ENCODE measurements around the gene HOXA10.

HOXA10 gene

DNA sequence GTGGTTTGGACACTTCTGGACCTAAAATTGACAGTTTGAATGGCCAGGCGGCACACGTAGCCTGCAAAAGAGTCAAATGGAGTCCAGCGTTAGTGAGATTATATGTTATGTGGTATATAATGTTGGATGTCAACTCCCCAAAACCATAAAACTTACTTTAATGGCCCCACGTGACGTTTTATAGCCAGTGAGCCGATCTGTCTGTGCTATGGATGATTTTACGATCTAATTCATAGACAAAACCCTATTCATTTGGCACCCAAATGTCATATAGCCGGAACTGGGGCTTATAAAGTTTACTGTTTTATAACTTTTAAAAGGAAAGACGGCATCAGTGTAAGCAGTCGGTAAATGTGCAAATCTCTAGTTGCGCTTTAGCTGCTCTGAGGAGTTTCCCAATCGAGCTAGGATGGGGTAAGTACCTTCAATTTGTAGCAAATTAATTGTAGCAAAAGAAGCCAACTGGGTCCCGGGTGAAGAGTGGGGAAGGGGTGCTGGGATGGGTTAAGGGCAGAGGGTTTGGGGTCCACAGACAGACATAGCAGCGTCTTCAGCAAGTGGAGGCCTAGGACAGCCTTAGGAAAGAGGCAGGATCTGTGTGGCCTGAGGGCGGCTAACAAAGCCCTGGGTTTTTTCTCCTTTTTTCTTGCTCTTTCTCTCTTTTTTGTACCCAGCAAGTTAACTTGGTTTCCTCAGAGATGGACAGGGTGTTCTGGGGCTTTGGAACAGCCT lies 33.8 kb downstream of the HOXA10 start:
- Histone ChIP-seq H3K4me2 (ENCODE audit: low read length) (no peak overlapping the region), H3K9me3 (replicated peaks; ENCODE audit: low read length) (no peaks in the 10 kb centered on the region), H3K4me3 (ENCODE audit: low read length) (no peak overlapping the region), H3K36me3 (ENCODE audit: insufficient read depth, low read length) (peaks cover 38% of the 10 kb centered on the region), H3K27me3 (ENCODE audit: control insufficient read depth, insufficient read depth, low read length) (no peaks in the 10 kb centered on the region), H3K4me1 (ENCODE audit: control insufficient read depth, insufficient read depth, low read length) (peaks cover 23% of the 10 kb centered on the region), H3K9ac (ENCODE audit: low read depth, low read length) (no peak overlapping the region)

GRCh38 chr7:27139334-27140125 lies 34.6 kb downstream of the HOXA10 start:
- no peak overlapping the region for H3K9ac ChIP-seq (ENCODE audit: low read depth, low read length)
- no peak overlapping the region for H3K4me2 ChIP-seq (ENCODE audit: low read length)
- no peaks in the 10 kb centered on the region for H3K27me3 ChIP-seq (ENCODE audit: control insufficient read depth, insufficient read depth, low read length)
- peaks cover 30% of the 10 kb centered on the region for H3K4me1 ChIP-seq (ENCODE audit: control insufficient read depth, insufficient read depth, low read length)
- no peaks in the 10 kb centered on the region for H3K9me3 ChIP-seq (replicated peaks; ENCODE audit: low read length)
- no peak overlapping the region for H3K4me3 ChIP-seq (ENCODE audit: low read length)
- peaks cover 31% of the 10 kb centered on the region for H3K36me3 ChIP-seq (ENCODE audit: insufficient read depth, low read length)

DNA sequence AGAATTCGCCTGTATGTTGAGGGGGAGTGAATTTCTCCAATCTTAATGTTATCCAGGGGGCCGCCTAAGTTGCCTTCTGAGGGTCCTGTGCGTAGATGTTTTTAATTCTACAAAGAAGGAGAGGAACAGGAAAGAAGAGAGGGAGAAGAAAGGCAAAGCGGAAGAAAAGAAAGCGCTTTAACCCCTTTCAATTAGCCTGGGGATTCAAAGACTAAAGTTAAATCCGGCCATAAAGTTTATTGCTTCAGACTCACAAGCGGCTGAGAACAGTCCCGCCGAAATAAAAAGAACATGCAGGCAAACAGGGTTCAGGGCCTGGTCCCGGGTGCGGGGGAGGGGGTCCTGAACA lies 35.2 kb downstream of the HOXA10 start:
- Histone ChIP-seq H3K27me3 (ENCODE audit: control insufficient read depth, insufficient read depth, low read length) (no peaks in the 10 kb centered on the region), H3K4me2 (ENCODE audit: low read length) (no peak overlapping the region), H3K4me3 (ENCODE audit: low read length) (no peak overlapping the region), H3K4me1 (ENCODE audit: control insufficient read depth, insufficient read depth, low read length) (peaks cover 35% of the 10 kb centered on the region), H3K9ac (ENCODE audit: low read depth, low read length) (no peak overlapping the region), H3K36me3 (ENCODE audit: insufficient read depth, low read length) (peaks cover 26% of the 10 kb centered on the region), H3K9me3 (replicated peaks; ENCODE audit: low read length) (no peaks in the 10 kb centered on the region)

- no peak overlapping the region for H3K4me3 ChIP-seq (ENCODE audit: low read length)
- H3K9ac ChIP-seq (ENCODE audit: low read depth, low read length) = no peak overlapping the region
- no peaks in the 10 kb centered on the region for H3K27me3 ChIP-seq (ENCODE audit: control insufficient read depth, insufficient read depth, low read length)
- peaks cover 24% of the 10 kb centered on the region for H3K36me3 ChIP-seq (ENCODE audit: insufficient read depth, low read length)
- no peak overlapping the region for H3K4me2 ChIP-seq (ENCODE audit: low read length)
- H3K9me3 ChIP-seq (replicated peaks; ENCODE audit: low read length) = no peaks in the 10 kb centered on the region
- peaks cover 39% of the 10 kb centered on the region for H3K4me1 ChIP-seq (ENCODE audit: control insufficient read depth, insufficient read depth, low read length)
These were observed 35.6 kb downstream of the HOXA10 start for GRCh38 chr7:27138472-27138871.

DNA sequence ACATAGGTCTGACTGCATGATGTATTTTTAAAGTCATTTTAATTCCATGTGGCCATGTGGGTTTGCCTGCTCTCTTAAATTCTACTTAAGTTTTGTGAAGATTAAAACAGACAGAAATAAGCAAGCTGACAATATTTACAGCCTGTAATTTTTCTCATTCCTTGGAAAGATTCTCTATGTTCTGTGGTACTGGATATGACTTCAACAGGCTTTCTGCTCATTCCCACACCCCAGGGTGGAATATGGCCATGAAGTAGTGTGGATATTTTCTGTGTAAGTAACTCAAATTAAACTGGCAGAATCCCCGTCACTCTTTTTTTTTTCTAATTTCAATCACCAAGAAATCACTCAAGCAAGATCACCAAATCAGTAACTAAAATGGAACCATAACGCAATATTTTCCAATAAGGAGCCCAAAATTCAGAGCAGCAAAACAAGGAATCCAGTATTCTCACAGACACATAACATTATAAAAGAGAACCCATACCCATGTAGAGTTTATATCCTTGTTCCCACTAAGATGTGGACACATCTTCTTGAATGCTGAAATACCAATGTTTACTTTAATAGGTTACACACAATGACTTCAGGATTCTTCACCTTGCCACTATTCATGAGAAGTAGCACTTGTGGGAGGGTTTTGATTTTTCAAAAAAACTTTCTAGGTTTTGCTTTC lies 36.3 kb downstream of the HOXA10 start:
- Histone ChIP-seq H3K4me2 (ENCODE audit: low read length) (no peak overlapping the region), H3K4me3 (ENCODE audit: low read length) (no peak overlapping the region), H3K9me3 (replicated peaks; ENCODE audit: low read length) (no peaks in the 10 kb centered on the region), H3K4me1 (ENCODE audit: control insufficient read depth, insufficient read depth, low read length) (peaks cover 39% of the 10 kb centered on the region), H3K27me3 (ENCODE audit: control insufficient read depth, insufficient read depth, low read length) (no peaks in the 10 kb centered on the region), H3K9ac (ENCODE audit: low read depth, low read length) (no peak overlapping the region), H3K36me3 (ENCODE audit: insufficient read depth, low read length) (peaks cover 24% of the 10 kb centered on the region)

GRCh38 chr7:27134392-27134791 lies 39.7 kb downstream of the HOXA10 start:
- peak overlapping the region; percentile 28 for H3K9ac ChIP-seq (ENCODE audit: low read depth, low read length)
- H3K4me2 ChIP-seq (ENCODE audit: low read length) = peak overlapping the region; percentile 63
- H3K9me3 ChIP-seq (replicated peaks; ENCODE audit: low read length) = no peaks in the 10 kb centered on the region
- no peak overlapping the region for H3K4me3 ChIP-seq (ENCODE audit: low read length)
- H3K4me1 ChIP-seq (ENCODE audit: control insufficient read depth, insufficient read depth, low read length) = peaks cover 52% of the 10 kb centered on the region
- H3K27me3 ChIP-seq (ENCODE audit: control insufficient read depth, insufficient read depth, low read length) = no peaks in the 10 kb centered on the region
- H3K36me3 ChIP-seq (ENCODE audit: insufficient read depth, low read length) = peaks cover 2% of the 10 kb centered on the region

DNA sequence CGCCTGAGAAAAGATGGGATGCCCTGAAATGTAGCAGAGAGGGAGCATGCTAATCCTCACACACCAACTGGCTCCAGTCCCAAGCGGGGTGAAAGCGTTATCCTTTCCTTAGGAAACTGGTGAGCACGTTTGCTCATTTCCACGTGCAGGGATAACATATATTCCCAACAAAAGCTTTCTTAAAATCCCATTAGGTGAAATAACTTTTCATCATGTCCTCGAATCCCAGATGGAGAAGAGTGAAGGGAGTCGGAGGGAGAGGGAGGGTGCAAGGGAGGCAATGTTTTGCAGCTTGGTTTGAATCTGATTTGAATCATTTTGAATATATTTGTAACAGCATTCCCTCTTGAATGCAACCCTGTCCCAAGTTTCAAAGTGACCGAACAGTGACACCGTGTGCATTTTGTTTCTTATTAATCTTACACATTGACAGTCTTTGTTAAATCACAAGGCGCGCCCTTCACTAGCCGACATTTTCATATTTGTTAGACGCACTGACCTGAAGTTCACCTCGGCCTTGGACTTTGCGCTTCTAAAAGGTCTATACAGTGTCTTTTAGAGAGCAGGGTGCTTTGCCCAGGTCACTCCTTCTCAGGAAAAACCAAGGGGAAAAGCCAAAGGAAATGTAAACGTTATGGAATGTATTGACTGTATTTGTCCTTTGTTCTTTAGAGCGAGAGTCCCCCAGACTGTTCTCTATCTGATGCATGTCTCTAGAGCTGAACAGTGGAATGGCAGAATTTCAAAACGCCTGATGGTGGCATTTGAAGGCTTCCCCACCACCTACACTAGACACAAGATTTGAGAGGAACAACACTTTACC lies 40.5 kb downstream of the HOXA10 start:
- Histone ChIP-seq H3K36me3 (ENCODE audit: insufficient read depth, low read length) (peaks cover 6% of the 10 kb centered on the region), H3K9ac (ENCODE audit: low read depth, low read length) (peak overlapping the region; percentile 28), H3K27me3 (ENCODE audit: control insufficient read depth, insufficient read depth, low read length) (no peaks in the 10 kb centered on the region), H3K4me1 (ENCODE audit: control insufficient read depth, insufficient read depth, low read length) (peaks cover 55% of the 10 kb centered on the region), H3K9me3 (replicated peaks; ENCODE audit: low read length) (no peaks in the 10 kb centered on the region), H3K4me2 (ENCODE audit: low read length) (peak overlapping the region; percentile 63), H3K4me3 (ENCODE audit: low read length) (no peak overlapping the region)

GRCh38 chr7:27132978-27133377 lies 41.1 kb downstream of the HOXA10 start:
- H3K4me2 ChIP-seq (ENCODE audit: low read length) = no peak overlapping the region
- H3K9ac ChIP-seq (ENCODE audit: low read depth, low read length) = no peak overlapping the region
- no peaks in the 10 kb centered on the region for H3K27me3 ChIP-seq (ENCODE audit: control insufficient read depth, insufficient read depth, low read length)
- H3K9me3 ChIP-seq (replicated peaks; ENCODE audit: low read length) = no peaks in the 10 kb centered on the region
- peaks cover 6% of the 10 kb centered on the region for H3K36me3 ChIP-seq (ENCODE audit: insufficient read depth, low read length)
- peaks cover 55% of the 10 kb centered on the region for H3K4me1 ChIP-seq (ENCODE audit: control insufficient read depth, insufficient read depth, low read length)
- no peak overlapping the region for H3K4me3 ChIP-seq (ENCODE audit: low read length)

DNA sequence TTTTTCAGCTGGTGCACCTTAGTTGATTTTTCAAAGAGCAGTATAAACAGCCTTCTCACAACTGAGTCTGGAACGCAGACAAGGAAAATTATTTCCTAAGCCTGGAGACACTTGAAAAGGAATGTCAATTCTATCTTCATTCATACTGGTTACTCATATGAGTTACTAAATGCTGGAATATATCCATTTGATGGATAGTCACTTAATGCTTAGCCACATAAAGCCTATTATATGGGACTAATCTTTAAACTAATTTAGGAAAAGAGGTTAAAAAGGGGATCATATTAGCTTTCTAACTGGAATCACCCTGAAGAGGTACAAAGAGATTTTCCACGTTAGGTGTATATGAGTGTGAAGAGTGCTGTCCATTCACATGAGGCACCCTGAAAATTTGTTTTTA lies 41.9 kb downstream of the HOXA10 start:
- H3K9ac ChIP-seq (ENCODE audit: low read depth, low read length) = no peak overlapping the region
- no peaks in the 10 kb centered on the region for H3K27me3 ChIP-seq (ENCODE audit: control insufficient read depth, insufficient read depth, low read length)
- peaks cover 6% of the 10 kb centered on the region for H3K36me3 ChIP-seq (ENCODE audit: insufficient read depth, low read length)
- no peaks in the 10 kb centered on the region for H3K9me3 ChIP-seq (replicated peaks; ENCODE audit: low read length)
- H3K4me3 ChIP-seq (ENCODE audit: low read length) = no peak overlapping the region
- peaks cover 50% of the 10 kb centered on the region for H3K4me1 ChIP-seq (ENCODE audit: control insufficient read depth, insufficient read depth, low read length)
- H3K4me2 ChIP-seq (ENCODE audit: low read length) = no peak overlapping the region

DNA sequence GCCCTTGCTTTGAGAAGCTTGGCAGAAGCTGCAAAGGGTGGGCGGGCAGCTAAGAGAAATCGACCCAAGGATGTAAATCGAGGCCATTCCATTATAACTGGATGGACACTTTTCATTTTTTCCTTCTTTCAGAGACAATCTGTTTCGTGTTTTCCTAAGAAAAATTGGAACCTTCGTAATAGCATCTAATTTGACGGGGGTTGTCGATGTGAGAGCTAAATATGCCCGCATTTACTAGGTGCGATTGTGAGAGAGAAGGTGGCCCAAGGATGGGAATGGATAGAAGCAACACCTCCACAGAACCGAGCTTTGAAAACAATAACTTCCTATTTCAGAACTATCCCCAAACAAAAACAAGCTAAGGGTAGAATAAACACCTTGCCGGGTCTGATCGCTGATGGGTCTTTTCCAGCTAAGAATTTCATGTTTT lies 42.7 kb downstream of the HOXA10 start:
- Histone ChIP-seq H3K4me3 (ENCODE audit: low read length) (peak overlapping the region; percentile 91), H3K9me3 (replicated peaks; ENCODE audit: low read length) (no peaks in the 10 kb centered on the region), H3K27me3 (ENCODE audit: control insufficient read depth, insufficient read depth, low read length) (no peaks in the 10 kb centered on the region), H3K36me3 (ENCODE audit: insufficient read depth, low read length) (peaks cover 6% of the 10 kb centered on the region), H3K9ac (ENCODE audit: low read depth, low read length) (peak overlapping the region; percentile 93), H3K4me2 (ENCODE audit: low read length) (peak overlapping the region; percentile 95), H3K4me1 (ENCODE audit: control insufficient read depth, insufficient read depth, low read length) (peaks cover 42% of the 10 kb centered on the region)

Measured in skeletal muscle satellite cell (primary cell).